Choroid plexus epithelial cell (primary cell): ENCODE results near the gene CC2D1A.

Experiments
- DNase-seq: peaks from one replicate; pipeline ENCODE4 v3.0.0-alpha.2; 2010; ENCODE audit warnings: low read depth
- H3K4me3 ChIP-seq: 2 replicates; pipeline ENCODE4 v1.5.1; 2011; ENCODE audit warnings: low read depth, mild to moderate bottlenecking, control low read depth, low read length, moderate library complexity
- TF ChIP-seq, protein P1 (sequence below): conservative IDR thresholded peaks from 2 replicates; pipeline ENCODE4 v1.5.1; 2011; ENCODE audit warnings: low read depth, mild to moderate bottlenecking, control low read depth, inconsistent platforms, low read length, moderate library complexity

CC2D1A gene

DNA sequence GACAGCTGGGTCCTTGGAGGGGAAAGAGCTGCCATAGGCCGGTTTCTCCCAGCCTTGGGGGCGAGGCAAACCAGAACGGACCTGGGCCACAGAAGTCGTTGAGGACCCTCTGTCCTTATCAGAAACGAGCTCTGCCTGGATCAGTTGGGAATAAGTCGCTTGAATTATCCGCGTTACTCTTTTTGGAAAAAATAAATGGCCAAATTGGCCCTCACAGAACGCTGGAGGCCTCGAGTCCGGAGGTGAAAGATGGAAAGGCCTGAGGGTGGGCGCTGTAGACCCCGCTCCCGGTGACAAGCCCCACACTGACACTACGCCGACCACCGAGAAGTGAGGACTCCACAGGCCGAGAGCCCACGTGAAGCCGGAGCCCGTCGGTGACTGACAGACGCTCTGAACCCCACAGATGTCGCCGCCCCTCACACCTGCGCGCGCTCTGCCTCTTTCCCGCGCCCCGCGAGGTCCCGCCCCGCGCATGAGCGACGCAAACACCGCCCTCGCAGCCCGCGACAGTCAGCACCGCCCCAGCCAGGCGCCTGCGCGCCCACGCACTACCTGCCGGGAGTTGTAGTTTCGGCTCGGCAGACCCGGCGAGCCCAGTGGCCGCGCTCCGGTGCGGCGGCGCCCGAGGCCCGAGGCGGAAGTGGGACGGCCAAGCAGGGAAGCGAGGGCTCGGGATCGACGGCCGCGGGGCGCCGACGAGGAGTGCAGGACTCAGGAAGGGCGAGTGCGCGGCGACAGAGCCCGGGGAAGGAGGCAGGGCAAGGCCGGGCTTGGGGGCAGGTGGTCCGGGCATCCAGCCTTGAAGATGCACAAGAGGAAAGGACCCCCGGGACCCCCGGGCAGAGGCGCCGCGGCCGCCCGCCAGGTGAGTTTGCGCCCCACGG, at the start of gene CC2D1A, which contains the start of gene BRME1:
CC2D1A (plus strand) TSS at position 568 of the 887 bp plus-strand sequence; CDS start at position 809, 241 bp downstream.
BRME1 (minus strand) TSS at position 484 of the 887 bp plus-strand sequence. CDS start 1,225 bp downstream, outside the sequence.
- TF ChIP-seq, protein P1, sequence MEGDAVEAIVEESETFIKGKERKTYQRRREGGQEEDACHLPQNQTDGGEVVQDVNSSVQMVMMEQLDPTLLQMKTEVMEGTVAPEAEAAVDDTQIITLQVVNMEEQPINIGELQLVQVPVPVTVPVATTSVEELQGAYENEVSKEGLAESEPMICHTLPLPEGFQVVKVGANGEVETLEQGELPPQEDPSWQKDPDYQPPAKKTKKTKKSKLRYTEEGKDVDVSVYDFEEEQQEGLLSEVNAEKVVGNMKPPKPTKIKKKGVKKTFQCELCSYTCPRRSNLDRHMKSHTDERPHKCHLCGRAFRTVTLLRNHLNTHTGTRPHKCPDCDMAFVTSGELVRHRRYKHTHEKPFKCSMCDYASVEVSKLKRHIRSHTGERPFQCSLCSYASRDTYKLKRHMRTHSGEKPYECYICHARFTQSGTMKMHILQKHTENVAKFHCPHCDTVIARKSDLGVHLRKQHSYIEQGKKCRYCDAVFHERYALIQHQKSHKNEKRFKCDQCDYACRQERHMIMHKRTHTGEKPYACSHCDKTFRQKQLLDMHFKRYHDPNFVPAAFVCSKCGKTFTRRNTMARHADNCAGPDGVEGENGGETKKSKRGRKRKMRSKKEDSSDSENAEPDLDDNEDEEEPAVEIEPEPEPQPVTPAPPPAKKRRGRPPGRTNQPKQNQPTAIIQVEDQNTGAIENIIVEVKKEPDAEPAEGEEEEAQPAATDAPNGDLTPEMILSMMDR, result no peak
- peak; percentile 83 for DNase-seq
- peak within 1 kb of the TSS; percentile 86 for H3K4me3 ChIP-seq

DNA sequence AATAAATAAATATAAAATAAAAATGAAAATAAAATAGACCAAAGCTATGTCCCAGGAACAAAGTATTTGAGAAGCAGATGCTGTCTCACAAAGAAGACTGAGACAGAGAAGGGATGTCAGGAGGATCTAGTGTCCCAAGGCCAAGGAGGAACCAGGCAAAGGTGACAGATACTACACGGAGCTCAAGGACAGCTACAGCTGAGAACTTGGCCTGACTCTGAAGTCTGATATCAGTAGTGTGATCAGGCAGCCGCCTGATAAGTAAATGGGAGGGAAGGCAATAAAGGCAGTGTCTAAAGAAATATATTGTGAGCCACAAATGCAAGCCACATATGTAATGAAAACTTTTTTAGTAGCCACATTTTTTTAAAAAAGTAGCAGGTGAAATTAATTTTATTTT, 49.5 kb upstream of the CC2D1A start:
- TF ChIP-seq, protein P1, result no peak
- no peak for DNase-seq
- H3K4me3 ChIP-seq, result no peak overlapping the region

DNA sequence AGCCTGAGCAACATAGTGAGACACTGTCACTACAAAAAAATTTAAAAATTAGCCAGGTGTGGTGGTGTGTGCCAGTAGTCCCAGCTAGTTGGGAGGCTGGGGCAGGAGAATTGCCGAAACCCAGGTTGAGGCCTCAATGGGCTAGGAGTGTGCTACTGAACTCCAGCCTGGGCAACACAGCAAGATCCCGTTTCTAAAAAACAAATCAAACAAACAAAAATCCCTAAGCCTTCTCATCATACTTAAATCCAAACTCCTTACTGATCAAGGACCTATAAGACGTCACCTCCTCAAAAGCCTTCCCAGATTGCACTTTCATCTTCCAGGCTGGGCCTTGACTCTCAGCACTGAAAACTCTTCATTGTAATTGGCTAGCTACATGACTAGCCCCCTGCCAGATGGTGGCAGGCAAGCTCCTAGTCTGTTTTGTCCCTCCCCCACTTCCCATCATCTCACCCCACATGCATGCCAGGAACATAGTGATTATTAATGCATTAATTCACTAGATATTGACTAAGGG, 46.6 kb upstream of the CC2D1A start:
- TF ChIP-seq, protein P1, result peak; percentile 27
- peak; percentile 63 for DNase-seq
- no peak overlapping the region for H3K4me3 ChIP-seq

DNA sequence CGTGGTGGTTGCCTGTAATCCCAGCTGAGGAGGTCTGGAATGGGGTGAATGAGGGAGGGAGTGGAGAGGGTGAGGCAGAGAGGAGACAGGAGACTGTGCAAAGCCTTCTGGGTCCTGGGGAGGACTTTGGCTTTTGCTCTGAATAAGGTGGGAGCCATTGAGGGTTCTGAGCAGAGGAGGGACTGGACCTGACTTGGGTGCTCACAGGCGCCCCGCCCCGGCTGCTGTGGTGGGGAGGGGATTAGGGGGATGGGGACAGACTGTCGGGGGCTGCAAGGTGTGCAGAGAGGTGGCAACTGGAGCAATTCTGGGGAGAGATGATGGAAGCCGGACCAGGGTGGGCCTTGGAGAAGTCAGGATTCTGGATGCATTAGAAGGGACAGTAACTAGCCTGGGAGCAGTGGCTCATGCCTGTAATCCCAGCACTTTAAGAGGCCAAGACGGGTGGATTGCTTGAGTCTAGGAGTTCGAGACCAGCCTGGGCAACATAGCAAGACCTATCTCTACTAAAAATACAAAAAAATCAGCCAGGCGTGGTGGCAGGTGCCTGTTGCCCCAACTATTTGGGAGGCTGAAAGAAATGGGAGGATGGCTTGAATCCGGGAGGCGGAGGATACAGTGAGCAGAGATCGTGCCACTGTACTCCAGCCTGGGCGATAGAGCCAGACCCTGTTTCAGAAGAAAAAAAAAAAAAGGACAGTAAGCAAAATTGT, 45.2 kb upstream of the CC2D1A start:
- no peak for DNase-seq
- no peak overlapping the region for H3K4me3 ChIP-seq
- TF ChIP-seq, protein P1, result no peak

DNA sequence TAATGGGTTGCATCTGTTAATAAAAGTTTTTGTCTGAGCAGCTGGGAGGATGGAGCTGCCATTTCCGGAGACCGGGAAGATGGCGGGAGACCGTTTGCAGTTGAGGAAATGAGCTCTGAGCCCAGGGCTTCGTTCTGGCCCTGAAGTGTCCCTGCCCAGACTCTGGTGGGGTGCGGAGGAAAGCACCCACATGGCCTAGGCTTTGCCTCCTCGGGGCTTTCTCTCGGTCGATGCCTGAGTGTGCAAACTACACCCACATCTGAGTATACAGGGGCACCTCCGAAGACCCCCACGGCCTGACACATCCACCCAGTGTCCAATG, 44.6 kb upstream of the CC2D1A start:
- no peak for DNase-seq
- H3K4me3 ChIP-seq, result peak overlapping the region; percentile 56
- TF ChIP-seq, protein P1, result no peak

DNA sequence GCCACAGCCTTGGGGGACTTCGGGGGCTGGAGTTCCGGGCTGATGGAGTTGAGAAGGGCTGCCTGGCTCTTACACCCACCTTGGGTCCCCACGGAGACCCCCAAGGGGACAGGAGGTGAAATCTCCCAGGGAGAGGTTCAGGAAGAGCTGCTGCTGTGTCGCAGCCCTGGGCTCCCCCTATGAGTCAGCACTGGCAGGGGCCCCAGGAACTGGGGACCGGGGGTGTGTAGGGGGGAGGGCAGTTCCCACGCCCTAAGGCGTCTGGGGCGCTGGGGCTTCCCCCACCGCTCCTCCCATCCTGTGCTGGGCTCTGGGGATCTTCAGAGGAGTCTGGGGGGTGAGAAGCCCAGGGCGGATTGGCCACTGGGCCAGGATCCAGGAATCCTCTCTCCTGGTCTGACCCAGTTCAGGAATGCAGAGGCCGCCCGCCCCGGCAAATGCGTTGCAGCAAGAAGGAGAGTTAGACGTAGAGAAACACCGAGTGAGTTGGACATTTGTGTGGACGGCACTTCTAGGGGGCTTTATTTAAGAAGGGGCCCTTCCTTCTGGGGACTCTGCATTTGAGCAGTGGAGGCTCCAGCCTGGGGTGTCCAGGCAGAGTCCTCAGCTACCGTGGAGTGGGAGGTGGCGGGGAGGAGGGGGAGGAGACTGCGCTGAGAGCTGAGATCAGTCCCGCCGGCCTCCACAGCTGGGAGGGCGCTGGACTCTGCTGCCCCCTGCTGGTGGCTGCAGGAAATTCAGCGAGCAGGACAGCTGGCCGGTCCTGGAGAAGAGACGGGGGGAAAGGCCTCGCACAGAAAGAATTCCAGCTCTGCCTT, 44.1 kb upstream of the CC2D1A start:
- DNase-seq, result peak; percentile 92
- H3K4me3 ChIP-seq, result peak overlapping the region; percentile 56
- TF ChIP-seq, protein P1, result peak; percentile 90
